Measurements from ENCODE around the gene NFATC1.

The NFATC1 gene

GRCh38 chr18:79529991-79530390 lies 134.3 kb downstream of the NFATC1 start:
- TF ChIP-seq CTCF (IDR thresholded peaks at IDR 0.05; ENCODE audit: low read depth, low read length): no peak
- no peak overlapping the region for H3K4me3 ChIP-seq (ENCODE audit: low read depth, low read length)

- TF ChIP-seq CTCF (IDR thresholded peaks at IDR 0.05; ENCODE audit: low read depth, low read length): no peak
- no peak overlapping the region for H3K4me3 ChIP-seq (ENCODE audit: low read depth, low read length)
Observed at GRCh38 chr18:79530821-79531220, 135.1 kb downstream of the NFATC1 start.

DNA sequence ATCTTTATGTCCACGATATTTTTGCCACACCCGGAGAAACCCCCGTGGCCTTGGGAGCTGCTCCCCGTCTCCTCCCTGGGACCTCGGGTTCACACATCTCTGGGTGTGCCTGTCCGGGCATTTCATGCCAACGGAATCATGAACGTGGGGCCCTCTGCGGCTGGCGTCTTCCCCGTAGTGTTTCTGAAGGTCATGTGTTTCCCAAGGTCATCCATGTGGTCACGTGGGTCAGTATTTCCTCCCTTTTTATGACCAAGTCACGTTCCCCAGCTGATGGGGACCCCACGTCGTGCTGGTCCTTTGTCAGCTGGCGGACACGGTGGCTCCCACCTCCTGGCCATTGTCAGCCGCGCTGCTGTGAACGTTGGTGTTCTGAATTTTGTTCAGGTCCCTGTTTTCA lies 135.7 kb downstream of the NFATC1 start:
- H3K4me3 ChIP-seq (ENCODE audit: low read depth, low read length): no peak overlapping the region
- TF ChIP-seq CTCF (IDR thresholded peaks at IDR 0.05; ENCODE audit: low read depth, low read length): no peak

GRCh38 chr18:79531926-79532312 lies 136.2 kb downstream of the NFATC1 start:
- TF ChIP-seq CTCF (IDR thresholded peaks at IDR 0.05; ENCODE audit: low read depth, low read length): no peak
- H3K4me3 ChIP-seq (ENCODE audit: low read depth, low read length): no peak overlapping the region

GRCh38 chr18:79532313-79533007 lies 136.7 kb downstream of the NFATC1 start:
- no peak overlapping the region for H3K4me3 ChIP-seq (ENCODE audit: low read depth, low read length)
- TF ChIP-seq CTCF (IDR thresholded peaks at IDR 0.05; ENCODE audit: low read depth, low read length): no peak

GRCh38 chr18:79533146-79533545 lies 137.4 kb downstream of the NFATC1 start:
- H3K4me3 ChIP-seq (ENCODE audit: low read depth, low read length): no peak overlapping the region
- no peak for TF ChIP-seq CTCF (IDR thresholded peaks at IDR 0.05; ENCODE audit: low read depth, low read length)

GRCh38 chr18:79533591-79533990 lies 137.9 kb downstream of the NFATC1 start:
- no peak for TF ChIP-seq CTCF (IDR thresholded peaks at IDR 0.05; ENCODE audit: low read depth, low read length)
- no peak overlapping the region for H3K4me3 ChIP-seq (ENCODE audit: low read depth, low read length)
